ENCODE data around the gene C1QTNF6. TPM values are rescaled to one million over a fixed set of nuclear protein-coding genes. Genes with fewer than 3 reads are reported as not detected.
"Not testable (repeated sequence)": the region's sequence is repeated elsewhere in the genome, so short reads cannot be mapped to it uniquely, and the experiment has no call there.

C1QTNF6 gene
- total and polyA plus RNA-seq, 2 donors = 3.6 to 23.2 TPM

- 95% methylated on average over 5 of the region's 5 CpGs for WGBS
- no peak for DNase-seq (ENCODE audit: low read depth in 6 of 9, low spot score in 9 of 9)
- Histone ChIP-seq H3K27me3 (ENCODE audit: control insufficient read depth in 2 of 2, insufficient read depth in 1 of 2, low read length in 1 of 2) (no peaks in the 10 kb centered on the region), H3K4me3 (ENCODE audit: low read length in 2 of 2) (no peak overlapping the region), H3K9me3 (ENCODE audit: control insufficient read depth in 2 of 2, insufficient read depth in 1 of 2, low read length in 1 of 2) (peaks cover 0 to 11% of the 10 kb centered on the region in 2 donors), H3K36me3 (ENCODE audit: control insufficient read depth in 2 of 2, insufficient read depth in 2 of 2, low read length in 1 of 2) (peaks cover 17 to 36% of the 10 kb centered on the region in 2 donors), H3K27ac (ENCODE audit: low read depth in 1 of 2, low read length in 1 of 2) (no peak overlapping the region), H3K4me1 (ENCODE audit: control insufficient read depth in 2 of 2, insufficient read depth in 2 of 2, low read length in 2 of 2) (peaks cover 26 to 93% of the 10 kb centered on the region in 2 donors)
Measured at GRCh38 chr22:37204045-37204655, 16.1 kb upstream of the C1QTNF6 start.

DNA sequence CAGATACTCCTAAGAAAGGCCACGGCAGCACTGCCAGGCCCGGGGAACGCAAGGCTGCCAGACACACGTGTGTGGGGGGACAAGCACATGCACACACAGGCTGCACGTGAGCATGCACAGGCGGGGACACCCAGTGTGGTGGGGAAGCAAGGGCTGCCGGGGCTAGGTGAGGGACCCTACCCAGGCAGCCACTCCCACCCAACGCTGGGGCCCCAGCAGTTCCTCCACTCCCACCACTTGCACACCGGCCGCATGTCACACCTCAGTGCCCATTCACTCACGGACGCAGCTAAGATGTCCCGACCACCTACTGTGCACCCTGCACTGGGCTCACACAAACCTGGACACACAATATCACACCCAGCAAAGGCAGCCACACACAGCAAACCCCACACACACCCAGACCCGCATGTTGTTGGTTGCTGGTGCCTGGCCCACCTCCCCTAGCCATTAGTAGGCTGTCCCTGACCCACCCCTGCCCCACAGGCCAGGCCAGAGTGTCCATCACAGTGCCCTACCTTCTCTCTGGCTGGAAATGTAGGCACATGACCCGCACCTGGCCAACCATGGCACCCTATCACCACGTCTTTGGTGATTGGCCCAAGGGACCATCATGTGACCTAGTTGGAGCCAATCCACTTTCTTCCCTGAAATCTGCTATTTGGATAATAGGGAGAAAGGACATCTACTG lies 15.5 kb upstream of the C1QTNF6 start:
- Histone ChIP-seq H3K27ac (ENCODE audit: low read depth in 1 of 2, low read length in 1 of 2) (no peak overlapping the region), H3K9me3 (ENCODE audit: control insufficient read depth in 2 of 2, insufficient read depth in 1 of 2, low read length in 1 of 2) (peaks cover 0 to 11% of the 10 kb centered on the region in 2 donors), H3K36me3 (ENCODE audit: control insufficient read depth in 2 of 2, insufficient read depth in 2 of 2, low read length in 1 of 2) (peaks cover 17 to 36% of the 10 kb centered on the region in 2 donors), H3K27me3 (ENCODE audit: control insufficient read depth in 2 of 2, insufficient read depth in 1 of 2, low read length in 1 of 2) (no peaks in the 10 kb centered on the region), H3K4me3 (ENCODE audit: low read length in 2 of 2) (no peak overlapping the region), H3K4me1 (ENCODE audit: control insufficient read depth in 2 of 2, insufficient read depth in 2 of 2, low read length in 2 of 2) (peaks cover 20 to 89% of the 10 kb centered on the region in 2 donors)
- 92% methylated on average over 16 of the region's 16 CpGs for WGBS
- DNase-seq (ENCODE audit: low read depth in 6 of 9, low spot score in 9 of 9) = no peak

DNA sequence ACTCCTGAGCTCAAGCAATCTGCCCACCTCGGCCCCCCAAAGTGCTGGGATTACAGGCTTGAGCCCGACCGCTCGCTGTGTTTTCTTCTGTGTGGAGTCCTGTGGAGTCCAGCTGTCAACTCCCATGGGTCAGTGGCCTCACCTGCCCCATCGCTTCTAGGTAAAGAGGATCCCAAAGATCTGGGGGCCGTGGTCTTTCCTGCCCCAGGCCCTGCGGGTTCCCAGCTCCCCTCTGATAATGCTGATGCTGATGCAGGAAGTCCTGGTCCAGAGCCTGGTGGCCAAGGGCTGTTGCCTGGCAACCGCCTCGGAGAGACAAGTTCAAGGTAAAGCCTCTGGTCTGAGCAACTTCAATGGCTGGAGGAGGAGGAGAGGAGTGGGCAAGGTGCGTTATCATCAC lies 14.7 kb upstream of the C1QTNF6 start:
- Histone ChIP-seq H3K4me3 (ENCODE audit: low read length in 2 of 2) (no peak overlapping the region), H3K27ac (ENCODE audit: low read depth in 1 of 2, low read length in 1 of 2) (no peak overlapping the region), H3K9me3 (ENCODE audit: control insufficient read depth in 2 of 2, insufficient read depth in 1 of 2, low read length in 1 of 2) (peaks cover 0 to 11% of the 10 kb centered on the region in 2 donors), H3K36me3 (ENCODE audit: control insufficient read depth in 2 of 2, insufficient read depth in 2 of 2, low read length in 1 of 2) (peaks cover 17 to 34% of the 10 kb centered on the region in 2 donors), H3K4me1 (ENCODE audit: control insufficient read depth in 2 of 2, insufficient read depth in 2 of 2, low read length in 2 of 2) (peaks cover 19 to 89% of the 10 kb centered on the region in 2 donors), H3K27me3 (ENCODE audit: control insufficient read depth in 2 of 2, insufficient read depth in 1 of 2, low read length in 1 of 2) (no peaks in the 10 kb centered on the region)
- 88% methylated on average over 10 of the region's 10 CpGs for WGBS
- no peak for DNase-seq (ENCODE audit: low read depth in 6 of 9, low spot score in 9 of 9)

- DNase-seq (ENCODE audit: low read depth in 6 of 9, low spot score in 9 of 9) = no peak
- H3K36me3 ChIP-seq (ENCODE audit: control insufficient read depth in 2 of 2, insufficient read depth in 2 of 2, low read length in 1 of 2) = peaks cover 12 to 27% of the 10 kb centered on the region in 2 donors
- 98% methylated on average over 5 of the region's 5 CpGs for WGBS
- peak overlapping the region in 1 of 2 donors; percentile 90 for H3K27ac ChIP-seq (ENCODE audit: low read depth in 1 of 2, low read length in 1 of 2)
- H3K4me3 ChIP-seq (ENCODE audit: low read length in 2 of 2) = no peak overlapping the region
- no peaks in the 10 kb centered on the region for H3K27me3 ChIP-seq (ENCODE audit: control insufficient read depth in 2 of 2, insufficient read depth in 1 of 2, low read length in 1 of 2)
- H3K4me1 ChIP-seq (ENCODE audit: control insufficient read depth in 2 of 2, insufficient read depth in 2 of 2, low read length in 2 of 2) = peaks cover 15 to 89% of the 10 kb centered on the region in 2 donors
- peaks cover 0 to 9% of the 10 kb centered on the region in 2 donors for H3K9me3 ChIP-seq (ENCODE audit: control insufficient read depth in 2 of 2, insufficient read depth in 1 of 2, low read length in 1 of 2)
Measured at GRCh38 chr22:37202001-37202555, 14.0 kb upstream of the C1QTNF6 start.

GRCh38 chr22:37201443-37201820 lies 13.4 kb upstream of the C1QTNF6 start:
- 97% methylated on average over 6 of the region's 6 CpGs for WGBS
- H3K4me1 ChIP-seq (ENCODE audit: control insufficient read depth in 2 of 2, insufficient read depth in 2 of 2, low read length in 2 of 2) = peaks cover 15 to 90% of the 10 kb centered on the region in 2 donors
- DNase-seq (ENCODE audit: low read depth in 6 of 9, low spot score in 9 of 9); H3K27me3 ChIP-seq (ENCODE audit: control insufficient read depth in 2 of 2, insufficient read depth in 1 of 2, low read length in 1 of 2); H3K4me3 ChIP-seq (ENCODE audit: low read length in 2 of 2); H3K9me3 ChIP-seq (ENCODE audit: control insufficient read depth in 2 of 2, insufficient read depth in 1 of 2, low read length in 1 of 2): not testable (repeated sequence)
- peak overlapping the region in 1 of 2 donors; percentile 90 for H3K27ac ChIP-seq (ENCODE audit: low read depth in 1 of 2, low read length in 1 of 2)
- peaks cover 5 to 21% of the 10 kb centered on the region in 2 donors for H3K36me3 ChIP-seq (ENCODE audit: control insufficient read depth in 2 of 2, insufficient read depth in 2 of 2, low read length in 1 of 2)

DNA sequence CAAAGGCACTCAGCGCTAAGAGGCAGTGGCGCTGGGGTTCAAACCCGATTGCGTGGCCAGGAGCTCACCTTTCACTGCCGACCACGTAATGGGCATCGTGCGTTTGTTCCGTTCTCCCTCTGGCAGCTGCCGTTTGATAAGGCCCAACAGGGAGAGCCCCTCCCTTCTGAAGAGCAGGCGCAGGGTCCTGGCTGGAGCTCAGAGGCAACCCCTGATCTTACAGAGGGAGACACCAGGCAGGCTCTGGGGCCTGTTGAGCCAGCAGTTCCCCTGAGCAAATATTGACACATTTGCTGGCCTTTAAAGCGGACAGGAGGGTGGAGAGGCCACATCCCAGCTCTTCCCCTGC lies 11.7 kb upstream of the C1QTNF6 start:
- Histone ChIP-seq H3K27ac (ENCODE audit: low read depth in 1 of 2, low read length in 1 of 2) (peak overlapping the region; percentile 36 to 90), H3K27me3 (ENCODE audit: control insufficient read depth in 2 of 2, insufficient read depth in 1 of 2, low read length in 1 of 2) (no peaks in the 10 kb centered on the region), H3K9me3 (ENCODE audit: control insufficient read depth in 2 of 2, insufficient read depth in 1 of 2, low read length in 1 of 2) (no peaks in the 10 kb centered on the region), H3K36me3 (ENCODE audit: control insufficient read depth in 2 of 2, insufficient read depth in 2 of 2, low read length in 1 of 2) (peaks cover 0 to 5% of the 10 kb centered on the region in 2 donors), H3K4me1 (ENCODE audit: control insufficient read depth in 2 of 2, insufficient read depth in 2 of 2, low read length in 2 of 2) (peaks cover 15 to 73% of the 10 kb centered on the region in 2 donors), H3K4me3 (ENCODE audit: low read length in 2 of 2) (peak overlapping the region; percentile 11 to 31)
- no peak for DNase-seq (ENCODE audit: low read depth in 6 of 9, low spot score in 9 of 9)
- 59% methylated on average over 12 of the region's 12 CpGs for WGBS

- H3K4me1 ChIP-seq (ENCODE audit: control insufficient read depth in 2 of 2, insufficient read depth in 2 of 2, low read length in 2 of 2) = peaks cover 15 to 73% of the 10 kb centered on the region in 2 donors
- H3K27me3 ChIP-seq (ENCODE audit: control insufficient read depth in 2 of 2, insufficient read depth in 1 of 2, low read length in 1 of 2) = no peaks in the 10 kb centered on the region
- peaks cover 0 to 5% of the 10 kb centered on the region in 2 donors for H3K36me3 ChIP-seq (ENCODE audit: control insufficient read depth in 2 of 2, insufficient read depth in 2 of 2, low read length in 1 of 2)
- DNase-seq (ENCODE audit: low read depth in 6 of 9, low spot score in 9 of 9) = peak; percentile 96 to 99 (median 98)
- H3K4me3 ChIP-seq (ENCODE audit: low read length in 2 of 2) = peak overlapping the region; percentile 60 to 85
- H3K9me3 ChIP-seq (ENCODE audit: control insufficient read depth in 2 of 2, insufficient read depth in 1 of 2, low read length in 1 of 2) = no peaks in the 10 kb centered on the region
- WGBS = 1% methylated on average over 58 of the region's 58 CpGs
- peak overlapping the region; percentile 93 to 100 for H3K27ac ChIP-seq (ENCODE audit: low read depth in 1 of 2, low read length in 1 of 2)
Measured at GRCh38 chr22:37199103-37199759, 11.2 kb upstream of the C1QTNF6 start.

DNA sequence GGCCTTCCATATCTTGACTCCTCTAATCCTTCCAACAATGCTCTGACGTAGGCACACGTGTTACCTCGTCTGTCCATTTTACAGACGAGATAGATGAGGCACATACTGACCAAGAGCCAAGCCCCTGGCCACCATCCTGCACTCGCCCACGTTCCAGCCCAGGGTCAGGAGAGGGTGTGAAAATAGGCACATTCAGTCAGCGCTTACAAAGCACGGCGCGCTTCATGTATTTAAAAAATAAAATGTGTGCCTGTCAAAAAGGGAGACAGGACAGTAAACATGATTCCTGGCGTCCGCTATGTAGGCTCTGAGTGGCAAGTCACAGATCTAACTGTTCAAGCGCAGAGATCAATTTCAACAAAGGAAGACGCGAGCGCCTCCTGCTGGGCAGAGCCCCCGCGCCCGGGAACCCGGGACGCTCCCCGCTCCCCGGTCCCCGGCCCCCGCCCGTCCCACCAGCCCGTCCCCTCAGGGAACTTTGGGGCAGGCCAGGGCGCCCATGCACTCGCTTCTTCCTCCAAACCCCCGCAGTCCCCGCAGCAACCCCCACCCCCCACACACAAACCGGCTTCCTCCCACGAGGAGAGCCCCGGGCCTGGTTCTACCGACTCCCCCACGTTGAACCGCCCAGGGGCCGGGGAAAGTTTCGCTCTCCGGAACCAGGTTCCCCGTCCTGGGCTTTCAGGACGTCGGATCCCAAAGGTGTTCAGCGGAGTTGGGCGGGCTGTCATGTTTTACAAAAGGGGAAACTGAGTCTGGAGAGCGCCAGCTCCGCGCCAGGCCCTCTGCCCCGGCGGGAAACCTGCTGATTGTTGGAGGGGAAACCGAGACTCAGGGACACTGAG lies 10.4 kb upstream of the C1QTNF6 start:
- Histone ChIP-seq H3K36me3 (ENCODE audit: control insufficient read depth in 2 of 2, insufficient read depth in 2 of 2, low read length in 1 of 2) (no peaks in the 10 kb centered on the region), H3K27me3 (ENCODE audit: control insufficient read depth in 2 of 2, insufficient read depth in 1 of 2, low read length in 1 of 2) (no peaks in the 10 kb centered on the region), H3K27ac (ENCODE audit: low read depth in 1 of 2, low read length in 1 of 2) (peak overlapping the region; percentile 93 to 100), H3K4me3 (ENCODE audit: low read length in 2 of 2) (peak overlapping the region; percentile 60 to 85), H3K4me1 (ENCODE audit: control insufficient read depth in 2 of 2, insufficient read depth in 2 of 2, low read length in 2 of 2) (peaks cover 15 to 71% of the 10 kb centered on the region in 2 donors), H3K9me3 (ENCODE audit: control insufficient read depth in 2 of 2, insufficient read depth in 1 of 2, low read length in 1 of 2) (no peaks in the 10 kb centered on the region)
- peak in 7 of 9 donors; percentile 68 to 92 (median 84) for DNase-seq (ENCODE audit: low read depth in 6 of 9, low spot score in 9 of 9)
- 5% methylated on average over 51 of the region's 51 CpGs for WGBS

Measured in thymus (tissue), 11 donors.